ENCODE data around the gene ARHGEF10L. TPM values are rescaled to one million over a fixed set of nuclear protein-coding genes. Genes with fewer than 3 reads are reported as not detected.

ARHGEF10L gene
- total RNA-seq, 1 donor from 2014 or later = 59.9 TPM

DNA sequence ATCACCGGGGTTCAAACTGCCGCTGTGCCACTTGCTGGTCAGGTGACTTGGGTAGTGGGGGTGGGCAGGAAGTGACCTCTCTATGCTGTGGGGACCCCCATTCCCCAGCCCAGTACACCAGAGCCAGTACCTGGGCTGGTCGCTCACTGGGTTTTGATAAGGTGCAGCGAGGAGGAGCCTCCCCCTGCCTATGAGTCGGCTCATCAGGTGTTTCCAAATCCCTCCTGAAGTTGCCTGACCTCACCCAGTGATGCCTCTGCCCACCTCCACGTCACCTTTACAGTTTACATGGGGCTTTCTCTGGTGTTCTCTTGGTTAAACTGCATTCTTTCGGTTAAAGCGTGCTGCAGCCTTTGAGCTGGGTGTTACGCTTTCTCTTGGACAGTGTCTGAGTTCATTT is 58.2 kb downstream of the ARHGEF10L start:
- intact Hi-C loops (cut with DNase I) = no loop called here
- ATAC-seq (no peak), DNase-seq (ENCODE audit: missing footprints) (no peak)

DNA sequence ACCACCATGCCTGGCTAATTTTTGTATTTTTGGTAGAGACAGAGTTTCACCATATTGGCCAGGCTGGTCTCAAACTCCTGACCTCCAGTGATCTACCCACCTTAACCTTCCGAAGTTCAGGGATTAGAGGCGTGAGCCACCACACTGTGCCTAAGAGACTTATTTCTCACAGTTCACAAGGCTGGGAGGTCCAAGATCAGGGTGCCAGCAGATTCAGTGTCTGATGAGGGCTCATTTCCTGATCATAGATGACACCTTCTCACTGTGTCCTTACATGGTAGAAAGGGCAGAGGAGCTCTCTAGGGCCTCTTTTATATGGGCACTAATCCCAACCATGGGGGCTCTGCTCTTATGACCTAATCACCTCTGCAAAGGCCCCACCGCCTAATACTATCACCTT is 58.8 kb downstream of the ARHGEF10L start:
- intact Hi-C loops (cut with DNase I) = no loop called here
- ATAC-seq (no peak), DNase-seq (ENCODE audit: missing footprints) (no peak)

DNA sequence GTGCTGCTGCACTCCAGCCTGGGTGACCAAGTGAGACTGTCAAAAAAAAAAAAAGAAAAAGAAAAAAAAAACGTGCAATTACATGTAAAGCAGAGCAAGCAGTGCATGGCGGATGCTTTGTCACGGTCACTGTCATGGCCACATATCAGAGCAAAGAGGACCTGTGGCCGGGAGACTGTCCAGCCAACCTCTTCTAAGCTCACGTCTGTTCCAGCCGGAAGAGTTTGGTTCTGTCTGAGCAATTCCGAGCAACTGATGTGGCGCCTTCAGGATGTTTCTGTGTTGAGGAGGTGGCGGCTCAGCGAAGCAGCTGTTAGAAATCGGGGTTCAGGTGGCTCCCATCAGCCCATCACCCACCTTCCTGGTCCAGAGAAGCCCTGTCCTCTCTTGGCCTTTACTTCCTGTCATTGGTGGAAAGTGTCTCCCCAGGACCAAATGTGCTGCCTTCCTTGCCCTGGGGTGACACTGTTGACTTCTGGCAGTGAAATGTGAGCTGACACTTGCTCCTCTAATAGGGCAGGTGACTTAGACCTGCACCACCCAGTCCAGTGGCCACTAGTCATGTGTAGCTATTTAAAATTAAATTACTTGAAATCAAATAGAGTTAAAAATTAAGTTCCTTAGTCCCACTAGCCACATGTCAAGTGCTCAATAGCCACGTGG is 59.9 kb downstream of the ARHGEF10L start:
- no peak for DNase-seq (ENCODE audit: missing footprints)
- intact Hi-C loops (cut with DNase I) = no loop called here
- peak; percentile 7 for ATAC-seq

DNA sequence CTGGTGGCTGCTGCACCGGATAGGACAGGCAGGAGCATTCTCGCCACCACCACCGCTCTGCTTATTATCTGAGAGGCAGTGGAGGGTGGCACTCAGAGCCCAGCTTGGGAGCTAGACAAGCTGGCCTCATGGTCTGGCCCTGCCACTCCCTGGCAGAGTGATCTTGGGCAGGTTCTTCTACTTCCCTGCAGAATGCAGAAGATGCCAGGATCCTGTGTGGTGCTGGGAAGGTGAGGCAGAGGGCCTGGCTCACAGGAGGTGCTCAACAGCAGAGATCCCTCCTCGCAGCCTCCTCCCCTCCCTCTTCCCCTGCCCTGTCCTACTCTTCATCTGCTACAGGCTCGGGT is 60.4 kb downstream of the ARHGEF10L start:
- ATAC-seq (peak; percentile 64), DNase-seq (ENCODE audit: missing footprints) (peak; percentile 73)
- intact Hi-C loops (cut with DNase I) = no loop called here

DNA sequence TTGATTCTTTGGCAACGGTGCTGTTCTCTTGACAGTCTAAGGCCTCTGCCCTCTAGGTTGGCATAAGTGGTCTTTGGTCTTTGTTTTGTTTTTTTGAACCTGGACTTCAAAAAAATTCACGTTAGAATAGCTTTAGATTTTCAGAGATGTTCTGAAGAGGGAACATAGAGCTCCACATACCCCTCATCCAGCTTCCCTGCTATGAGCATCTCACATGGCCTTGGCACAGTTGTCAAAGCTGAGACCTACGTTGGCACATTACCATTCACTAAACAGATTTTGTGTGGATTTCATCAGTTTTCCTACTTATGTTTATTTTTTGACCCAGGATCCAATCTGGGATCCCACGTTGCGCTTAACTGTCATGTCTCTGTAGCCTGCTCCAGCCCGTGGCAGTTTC is 60.8 kb downstream of the ARHGEF10L start:
- intact Hi-C loops (cut with DNase I) = no loop called here
- ATAC-seq (no peak), DNase-seq (ENCODE audit: missing footprints) (no peak)

DNA sequence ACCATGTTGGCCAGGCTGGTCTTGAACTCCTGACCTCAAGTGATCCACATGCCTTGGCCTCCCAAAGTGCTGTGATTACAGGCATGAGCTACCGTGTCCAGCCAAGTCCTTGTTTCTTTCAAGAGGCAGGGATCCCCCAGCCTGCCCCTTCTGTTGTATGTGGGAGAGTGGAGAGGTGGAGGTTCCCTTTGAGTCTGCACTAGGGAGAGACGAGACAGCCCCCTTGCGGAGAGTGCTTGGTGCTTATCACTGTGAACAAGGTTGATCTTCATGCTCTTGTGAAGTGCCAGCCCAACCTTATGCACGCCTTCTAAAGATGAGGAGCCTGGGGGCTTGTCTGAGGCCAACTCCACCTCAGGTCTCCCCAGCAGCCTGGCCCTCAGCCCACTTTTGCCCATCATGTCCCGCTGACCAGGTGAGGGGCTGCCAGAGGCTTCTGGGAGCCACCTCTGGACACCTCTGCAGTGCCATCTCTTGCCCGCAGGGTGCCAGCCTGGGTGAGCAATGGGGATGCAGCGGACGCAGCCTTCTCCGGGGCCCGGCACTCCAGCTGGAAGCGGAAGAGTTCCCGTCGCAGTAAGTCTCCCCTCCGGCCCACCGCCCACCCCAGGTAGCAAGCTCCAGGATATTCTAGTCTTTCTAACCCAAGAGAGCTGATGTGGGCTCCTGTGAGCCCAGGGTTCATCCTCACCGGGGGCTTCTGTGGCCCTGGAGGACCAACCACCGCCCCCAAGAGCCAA is 62.3 kb downstream of the ARHGEF10L start:
- no peak for ATAC-seq
- no peak for DNase-seq (ENCODE audit: missing footprints)
- intact Hi-C loops (cut with DNase I) = no loop called here

DNA sequence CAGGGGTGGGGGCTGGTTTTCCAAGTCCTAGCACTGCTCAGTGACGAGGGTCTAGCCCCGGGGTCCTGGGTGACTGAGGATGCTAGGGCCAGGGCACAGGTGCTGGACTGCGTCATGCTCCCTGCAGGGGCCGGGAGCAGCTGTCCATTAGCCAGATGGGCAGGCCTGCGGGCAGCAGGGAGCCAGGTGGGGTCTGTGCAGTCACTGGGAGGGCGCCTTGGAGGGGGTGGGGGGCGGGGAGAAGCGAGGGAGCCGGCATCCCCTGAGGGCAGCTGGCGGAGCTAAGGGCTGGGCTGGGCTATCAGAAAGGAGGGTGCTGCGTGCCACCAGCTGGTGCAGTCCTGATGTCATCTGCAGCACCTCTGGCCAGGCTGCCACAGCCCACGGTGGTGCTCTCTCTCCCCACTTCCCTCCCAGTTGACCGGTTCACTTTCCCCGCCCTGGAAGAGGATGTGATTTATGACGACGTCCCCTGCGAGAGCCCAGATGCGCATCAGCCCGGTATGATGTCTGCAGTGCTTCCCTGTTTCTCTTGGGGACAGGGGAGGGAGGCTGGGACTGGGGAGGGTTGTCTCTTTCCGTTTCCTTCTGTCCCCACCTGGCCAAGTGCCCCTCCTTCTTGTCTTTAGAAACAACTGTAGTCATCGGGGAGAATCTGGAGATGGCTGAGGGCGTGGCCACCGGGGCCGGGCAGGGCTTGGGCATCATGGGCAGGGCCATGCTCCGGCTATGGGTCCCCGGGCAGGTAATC is 63.8 kb downstream of the ARHGEF10L start:
- DNase-seq (ENCODE audit: missing footprints) (no peak), ATAC-seq (no peak)
- intact Hi-C loops (cut with DNase I) = no loop called here

DNA sequence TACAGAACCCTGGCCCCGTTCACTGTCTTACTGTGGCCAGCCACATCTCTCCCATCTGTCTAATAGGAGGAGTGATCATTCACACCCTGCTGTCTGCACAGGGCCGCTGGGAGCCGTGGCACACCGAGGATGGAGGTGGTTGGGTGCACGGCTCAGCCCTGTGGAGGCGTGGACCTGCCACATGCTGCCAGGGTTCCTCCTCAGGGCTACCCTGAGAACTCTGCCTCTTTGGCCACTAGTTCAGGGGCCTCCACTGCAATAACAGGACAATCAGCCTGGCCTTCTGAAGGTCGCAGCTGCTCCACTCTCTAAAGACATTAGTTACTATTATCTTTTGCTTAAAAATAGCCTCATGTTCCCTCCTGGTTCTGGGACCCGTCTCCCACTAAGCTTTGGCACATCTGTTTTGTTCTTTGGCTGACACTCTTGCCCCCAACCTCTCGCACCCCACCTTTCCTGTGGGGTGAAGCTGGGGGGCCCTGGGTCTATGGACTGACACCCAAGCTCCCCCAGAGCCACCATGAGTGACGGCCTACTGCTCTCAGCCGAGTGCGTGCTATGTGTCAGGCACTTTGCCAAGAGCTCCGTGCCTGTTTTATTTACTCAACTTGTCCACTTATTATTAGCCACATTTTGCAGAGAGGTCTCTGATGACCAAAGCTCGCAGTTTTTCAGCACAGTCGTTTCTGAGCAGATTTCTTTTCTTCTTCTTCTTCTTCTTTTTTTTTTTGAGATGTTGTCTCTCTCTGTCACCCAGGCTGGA is 66.3 kb downstream of the ARHGEF10L start:
- intact Hi-C loops (cut with DNase I) = loop anchor here (1.0 kb wide), 1 partner anchor 103 kb away; no protein-coding TSS in a partner anchor
- ATAC-seq = peak; percentile 68
- DNase-seq (ENCODE audit: missing footprints) = no peak

DNA sequence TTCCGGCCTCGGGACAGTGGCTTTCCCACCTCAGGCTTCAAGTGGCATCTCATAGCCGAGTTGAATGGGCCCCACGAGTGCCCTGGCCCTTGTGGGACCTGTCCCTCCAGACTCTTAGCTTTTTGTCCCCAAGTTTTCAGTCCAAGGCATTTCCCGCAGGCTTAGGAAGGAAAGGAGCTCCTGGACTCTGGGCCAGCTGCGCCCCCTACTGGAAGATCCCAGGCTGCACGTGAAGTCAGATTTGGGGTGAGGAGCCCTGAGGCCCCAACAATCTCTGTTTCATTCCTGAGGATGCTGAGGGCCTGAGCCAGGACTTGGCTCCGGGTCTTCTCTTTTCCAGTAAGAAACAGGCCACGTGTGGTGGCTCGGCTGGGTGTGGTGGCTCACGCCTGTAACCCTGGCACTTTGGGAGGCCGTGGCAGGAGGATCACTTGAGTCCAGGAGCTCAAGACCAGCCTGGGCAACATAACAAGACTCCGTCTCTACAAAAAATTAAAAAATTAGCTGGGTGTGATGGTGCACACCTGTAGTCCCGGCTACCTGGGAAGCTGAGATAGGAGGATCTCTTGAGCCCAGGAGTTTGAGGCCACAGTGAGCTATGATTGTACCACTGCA is 67.4 kb downstream of the ARHGEF10L start:
- peak; percentile 86 for DNase-seq (ENCODE audit: missing footprints)
- peak; percentile 56 for ATAC-seq
- intact Hi-C loops (cut with DNase I) = loop anchor here (1.0 kb wide), 1 partner anchor 105 kb away; no protein-coding TSS in a partner anchor

DNA sequence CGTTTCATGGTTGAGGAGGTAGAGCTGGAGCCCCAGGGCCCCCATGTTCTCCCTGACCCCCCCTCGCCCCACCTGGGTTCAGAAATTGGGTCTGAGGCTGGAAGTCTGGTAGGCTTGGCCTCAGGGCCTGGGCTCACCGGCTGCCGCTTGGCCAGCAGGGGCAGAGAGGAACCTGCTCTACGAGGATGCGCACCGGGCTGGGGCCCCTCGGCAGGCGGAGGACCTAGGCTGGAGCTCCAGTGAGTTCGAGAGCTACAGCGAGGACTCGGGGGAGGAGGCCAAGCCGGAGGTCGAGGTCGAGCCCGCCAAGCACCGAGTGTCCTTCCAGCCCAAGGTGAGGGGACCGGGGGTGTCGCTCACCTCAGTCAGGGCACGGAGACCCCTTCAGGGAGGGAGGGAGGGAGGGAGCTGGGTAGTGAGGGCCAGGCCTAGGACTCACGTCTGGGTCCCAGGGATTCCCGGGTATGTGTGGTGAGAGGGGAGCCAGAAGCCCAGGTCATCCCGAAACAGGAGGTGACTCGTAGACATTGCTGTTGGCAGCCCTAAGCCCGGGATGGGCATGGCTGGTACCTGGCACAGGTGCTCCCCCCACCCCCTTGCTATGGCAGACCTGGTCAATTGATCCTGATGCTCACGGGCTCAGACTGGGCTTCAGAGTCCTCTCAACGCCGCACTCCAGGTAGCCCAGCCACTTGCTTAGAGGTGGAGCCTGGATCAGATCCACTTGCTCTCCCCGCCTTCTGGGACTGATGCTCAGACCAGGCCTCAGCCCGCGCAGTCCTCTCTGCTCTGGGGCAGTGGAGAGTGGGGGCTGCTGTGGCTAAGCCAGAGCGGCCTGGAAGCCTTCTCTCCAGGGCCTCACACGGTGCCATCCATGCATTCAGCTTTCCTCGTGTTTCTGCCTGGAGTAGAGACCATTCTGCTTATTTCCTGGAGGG is 68.4 kb downstream of the ARHGEF10L start:
- ATAC-seq (no peak), DNase-seq (ENCODE audit: missing footprints) (no peak)
- intact Hi-C loops (cut with DNase I) = no loop called here

DNA sequence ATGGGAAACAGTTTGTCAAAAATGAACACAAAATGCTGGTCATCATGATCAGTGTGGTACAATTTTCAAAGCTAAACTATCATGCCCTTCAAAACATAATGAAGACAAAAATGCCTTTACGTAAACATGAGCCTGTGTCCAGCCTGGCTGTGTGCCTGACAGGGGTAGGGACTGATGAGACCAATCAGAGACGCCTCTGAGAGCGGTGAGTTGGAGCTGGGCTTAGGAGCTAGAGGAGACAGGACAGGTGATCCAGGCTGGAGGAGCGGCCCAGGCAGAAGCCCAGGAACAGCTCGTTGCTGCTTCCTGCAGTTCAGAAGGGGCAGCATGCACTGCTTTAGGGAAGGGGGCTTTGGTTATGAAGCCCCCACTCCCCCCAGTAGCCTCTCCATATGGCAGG is 70.0 kb downstream of the ARHGEF10L start:
- ATAC-seq (no peak), DNase-seq (ENCODE audit: missing footprints) (no peak)
- intact Hi-C loops (cut with DNase I) = no loop called here

DNA sequence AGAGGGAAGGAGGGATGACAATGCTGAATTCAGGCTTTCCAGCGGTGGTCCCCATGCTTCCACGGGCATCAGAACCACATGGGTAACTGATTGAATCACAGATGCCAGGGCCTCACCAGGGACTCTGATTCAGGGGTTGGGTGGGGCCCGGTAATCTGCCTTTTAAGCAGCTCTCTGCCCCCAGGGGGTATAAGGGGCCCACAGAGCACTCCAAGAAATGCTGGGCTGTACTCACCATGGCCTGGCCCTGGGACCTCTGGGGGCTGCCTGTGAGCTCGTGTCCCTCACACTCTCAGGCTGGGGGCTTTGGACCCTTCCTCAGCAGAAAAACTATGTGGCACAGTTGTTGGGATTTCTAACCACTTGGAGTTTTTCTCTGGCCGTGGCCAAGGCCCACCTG is 70.6 kb downstream of the ARHGEF10L start:
- ATAC-seq = no peak
- intact Hi-C loops (cut with DNase I) = loop anchor here (10.0 kb wide), 1 partner anchor 185 kb away; no protein-coding TSS in a partner anchor
- no peak for DNase-seq (ENCODE audit: missing footprints)

DNA sequence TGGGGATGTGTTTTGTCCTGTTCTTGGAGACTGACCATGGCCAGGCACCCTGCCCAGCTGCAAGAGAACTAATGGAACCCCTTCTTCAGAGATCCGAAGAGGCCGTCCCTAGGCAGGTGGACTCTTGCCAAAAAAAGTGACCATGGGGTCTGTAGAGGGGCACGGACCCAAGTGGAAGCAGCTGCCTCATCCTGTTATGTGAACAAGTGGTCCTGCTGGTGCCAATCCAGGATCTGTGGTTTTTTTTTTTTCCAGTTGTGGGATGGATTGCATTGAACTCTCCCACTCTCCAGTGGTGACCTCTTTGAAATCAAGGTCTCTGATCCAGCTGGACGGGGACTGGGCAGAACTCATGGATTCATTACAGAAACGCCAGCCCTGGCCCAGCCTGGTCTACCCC is 71.2 kb downstream of the ARHGEF10L start:
- DNase-seq (ENCODE audit: missing footprints) (no peak), ATAC-seq (no peak)
- intact Hi-C loops (cut with DNase I) = loop anchor here (10.0 kb wide), 1 partner anchor 186 kb away; no protein-coding TSS in a partner anchor

DNA sequence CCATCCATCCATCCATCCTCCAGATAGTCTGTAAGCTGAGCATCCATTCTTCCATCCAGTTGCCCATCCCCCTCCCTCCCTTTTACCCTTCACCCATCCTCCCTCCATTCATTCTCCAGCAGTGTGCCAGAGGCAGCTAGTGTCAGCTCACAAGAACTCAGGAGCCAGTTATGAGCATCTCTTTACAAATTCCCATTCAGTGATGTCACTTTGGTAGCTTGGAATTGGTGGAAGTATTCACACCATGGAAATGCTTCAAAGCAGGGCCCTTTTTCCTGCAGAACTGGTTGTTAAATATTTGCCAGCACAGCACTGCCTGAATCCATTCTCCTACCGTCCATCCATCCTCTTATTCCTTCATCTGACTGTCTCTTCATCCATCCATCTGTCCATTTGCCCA is 72.5 kb downstream of the ARHGEF10L start:
- no peak for ATAC-seq
- intact Hi-C loops (cut with DNase I) = loop anchor here (10.0 kb wide), 1 partner anchor 187 kb away; no protein-coding TSS in a partner anchor
- DNase-seq (ENCODE audit: missing footprints) = no peak

DNA sequence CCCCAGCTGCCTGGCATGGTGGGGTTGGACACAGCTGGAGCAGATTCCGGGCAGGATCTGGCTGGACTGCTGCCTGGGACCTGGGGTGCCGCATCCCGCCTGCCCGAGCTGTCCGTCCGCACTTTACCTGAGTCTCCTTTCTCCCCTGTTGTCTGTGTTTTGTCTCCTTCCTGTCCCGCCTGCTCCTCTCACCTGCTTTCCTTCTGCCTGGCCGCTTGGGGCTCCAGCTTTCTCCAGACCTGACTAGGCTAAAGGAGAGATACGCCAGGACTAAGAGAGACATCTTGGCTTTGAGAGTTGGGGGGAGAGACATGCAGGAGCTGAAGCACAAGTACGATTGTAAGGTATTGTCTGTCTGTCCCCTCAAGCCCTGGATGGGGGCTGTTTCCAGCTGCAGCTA is 73.3 kb downstream of the ARHGEF10L start:
- ATAC-seq = no peak
- intact Hi-C loops (cut with DNase I) = loop anchor here (10.0 kb wide), 1 partner anchor 188 kb away; no protein-coding TSS in a partner anchor
- no peak for DNase-seq (ENCODE audit: missing footprints)

DNA sequence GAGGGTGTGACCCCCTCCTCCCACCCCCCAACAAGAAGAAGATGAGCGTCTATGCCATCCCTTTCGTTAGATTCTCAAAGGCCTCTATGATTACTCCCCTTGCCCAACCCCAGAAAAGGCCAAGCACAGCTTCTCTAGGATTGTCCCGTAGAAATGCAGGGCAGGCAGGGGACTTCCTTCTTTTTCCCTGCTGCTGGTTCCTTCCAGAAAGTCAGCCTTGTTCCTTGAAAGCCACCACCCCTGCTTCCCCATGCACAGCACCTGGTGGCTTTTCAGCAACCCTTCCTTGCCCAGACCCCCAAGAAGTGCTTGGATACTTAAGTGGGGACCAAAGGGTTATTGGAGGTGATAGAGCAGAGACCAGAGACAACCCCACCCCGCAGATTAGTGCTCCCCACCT is 75.1 kb downstream of the ARHGEF10L start:
- intact Hi-C loops (cut with DNase I) = loop anchor here (10.0 kb wide), 1 partner anchor 190 kb away; no protein-coding TSS in a partner anchor
- no peak for ATAC-seq
- no peak for DNase-seq (ENCODE audit: missing footprints)

DNA sequence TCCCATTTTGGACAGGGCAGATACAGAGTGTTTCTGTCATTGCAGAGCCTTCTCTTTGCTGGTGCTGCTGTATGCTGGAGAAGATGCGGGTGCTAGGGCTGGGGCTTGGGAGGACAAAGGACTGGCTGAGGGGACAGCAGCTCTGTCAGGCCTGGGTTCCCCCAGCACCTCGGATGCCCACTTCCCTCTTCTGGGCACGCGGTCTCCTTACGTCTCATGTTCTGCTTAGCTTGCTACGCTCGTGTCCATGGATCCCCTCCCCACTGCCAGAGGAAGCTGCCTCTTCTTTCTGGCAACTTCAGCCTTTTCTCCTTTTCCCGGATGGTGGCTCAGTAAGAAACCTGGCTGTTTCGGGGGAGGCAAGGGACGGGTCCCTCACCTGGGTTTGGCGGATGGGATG is 75.7 kb downstream of the ARHGEF10L start:
- ATAC-seq = no peak
- no peak for DNase-seq (ENCODE audit: missing footprints)
- intact Hi-C loops (cut with DNase I) = loop anchor here (10.0 kb wide), 1 partner anchor 190 kb away; no protein-coding TSS in a partner anchor
